ENCODE data around the gene ANKRD52.

ANKRD52 gene

DNA sequence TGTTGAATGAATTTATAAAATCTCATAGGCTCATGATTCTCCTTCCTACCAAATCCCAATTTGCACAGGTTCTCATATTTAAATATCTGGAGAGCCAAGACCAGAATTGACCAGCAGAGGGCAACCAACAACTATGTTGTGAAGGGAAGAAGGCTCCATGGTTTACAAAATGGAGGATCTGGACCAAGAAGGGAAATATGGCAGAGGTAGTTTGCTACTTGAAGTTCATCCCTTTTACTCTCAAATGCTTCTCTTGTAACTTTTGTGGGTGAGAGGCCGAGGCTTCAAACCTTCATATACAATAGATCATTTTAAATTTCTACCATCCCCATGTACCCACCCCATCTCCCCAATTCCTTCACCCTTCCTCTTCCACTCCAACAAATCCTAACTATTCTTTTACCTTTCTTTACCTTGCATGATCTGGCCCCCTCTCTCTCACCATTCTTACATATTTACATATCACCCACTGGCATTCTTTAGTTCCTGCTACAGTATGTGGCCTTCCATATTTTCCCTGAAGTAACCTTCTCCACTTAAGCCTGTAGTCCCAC lies 65.1 kb downstream of the ANKRD52 start:
- in situ Hi-C loops (cut with MboI; ENCODE audit: low pct_unique_long_range_greater_than_20kb, low sequenced_read_pairs, unreplicated experiment): no loop called here

DNA sequence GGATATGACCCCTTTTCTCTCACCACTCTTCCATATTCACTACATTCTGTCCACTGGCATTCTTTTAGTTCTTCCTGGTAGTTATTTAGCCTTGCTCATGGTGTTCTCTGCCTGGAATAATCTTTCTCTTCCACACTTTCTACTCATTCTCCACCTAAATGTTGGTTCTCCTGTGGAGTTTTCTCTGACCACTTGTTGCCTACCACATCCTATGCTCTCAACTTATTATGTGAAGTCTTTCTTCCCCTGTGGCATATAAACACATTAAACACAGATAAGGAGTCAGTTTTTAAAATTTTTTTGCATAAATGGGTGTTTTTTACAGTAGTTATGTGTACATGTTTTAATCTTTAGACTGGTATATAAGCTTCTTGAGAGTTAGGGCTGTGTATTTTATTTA lies 65.6 kb downstream of the ANKRD52 start:
- TF ChIP-seq, protein P1, sequence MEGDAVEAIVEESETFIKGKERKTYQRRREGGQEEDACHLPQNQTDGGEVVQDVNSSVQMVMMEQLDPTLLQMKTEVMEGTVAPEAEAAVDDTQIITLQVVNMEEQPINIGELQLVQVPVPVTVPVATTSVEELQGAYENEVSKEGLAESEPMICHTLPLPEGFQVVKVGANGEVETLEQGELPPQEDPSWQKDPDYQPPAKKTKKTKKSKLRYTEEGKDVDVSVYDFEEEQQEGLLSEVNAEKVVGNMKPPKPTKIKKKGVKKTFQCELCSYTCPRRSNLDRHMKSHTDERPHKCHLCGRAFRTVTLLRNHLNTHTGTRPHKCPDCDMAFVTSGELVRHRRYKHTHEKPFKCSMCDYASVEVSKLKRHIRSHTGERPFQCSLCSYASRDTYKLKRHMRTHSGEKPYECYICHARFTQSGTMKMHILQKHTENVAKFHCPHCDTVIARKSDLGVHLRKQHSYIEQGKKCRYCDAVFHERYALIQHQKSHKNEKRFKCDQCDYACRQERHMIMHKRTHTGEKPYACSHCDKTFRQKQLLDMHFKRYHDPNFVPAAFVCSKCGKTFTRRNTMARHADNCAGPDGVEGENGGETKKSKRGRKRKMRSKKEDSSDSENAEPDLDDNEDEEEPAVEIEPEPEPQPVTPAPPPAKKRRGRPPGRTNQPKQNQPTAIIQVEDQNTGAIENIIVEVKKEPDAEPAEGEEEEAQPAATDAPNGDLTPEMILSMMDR (IDR thresholded peaks at IDR 0.05; ENCODE audit: extremely low read depth, insufficient read depth, missing control alignments): no peak
- in situ Hi-C loops (cut with MboI; ENCODE audit: low pct_unique_long_range_greater_than_20kb, low sequenced_read_pairs, unreplicated experiment): no loop called here
- no peak for DNase-seq (ENCODE audit: low spot score)

More for the DNA sequence above, 65.1 kb downstream of the ANKRD52 start:
- TF ChIP-seq, protein P1 (IDR thresholded peaks at IDR 0.05; ENCODE audit: extremely low read depth, insufficient read depth, missing control alignments): peak; percentile 80
- DNase-seq (ENCODE audit: low spot score): peak; percentile 82

DNA sequence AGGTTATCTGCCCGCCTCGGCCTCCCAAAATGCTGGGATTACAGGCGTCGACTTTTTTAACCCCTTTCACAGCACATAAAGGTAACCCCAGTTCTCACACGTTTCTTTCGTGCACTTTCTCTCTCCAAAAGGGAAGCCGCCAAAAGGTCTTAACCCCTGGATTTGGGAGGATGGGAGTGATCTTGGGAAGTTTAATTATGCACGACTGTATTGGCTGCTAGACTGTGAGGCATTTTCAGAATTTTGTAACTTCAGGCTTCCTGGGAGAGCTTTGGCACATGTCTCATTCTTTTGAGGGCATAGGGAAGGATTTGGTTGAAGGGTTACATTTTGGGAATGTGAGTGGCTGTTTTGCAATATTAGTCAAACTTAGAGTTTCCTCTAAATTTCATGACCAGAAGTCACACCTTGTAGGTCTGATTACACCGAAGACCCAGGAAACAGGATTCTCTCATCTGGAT lies 67.5 kb downstream of the ANKRD52 start:
- DNase-seq (ENCODE audit: low spot score): no peak

DNA sequence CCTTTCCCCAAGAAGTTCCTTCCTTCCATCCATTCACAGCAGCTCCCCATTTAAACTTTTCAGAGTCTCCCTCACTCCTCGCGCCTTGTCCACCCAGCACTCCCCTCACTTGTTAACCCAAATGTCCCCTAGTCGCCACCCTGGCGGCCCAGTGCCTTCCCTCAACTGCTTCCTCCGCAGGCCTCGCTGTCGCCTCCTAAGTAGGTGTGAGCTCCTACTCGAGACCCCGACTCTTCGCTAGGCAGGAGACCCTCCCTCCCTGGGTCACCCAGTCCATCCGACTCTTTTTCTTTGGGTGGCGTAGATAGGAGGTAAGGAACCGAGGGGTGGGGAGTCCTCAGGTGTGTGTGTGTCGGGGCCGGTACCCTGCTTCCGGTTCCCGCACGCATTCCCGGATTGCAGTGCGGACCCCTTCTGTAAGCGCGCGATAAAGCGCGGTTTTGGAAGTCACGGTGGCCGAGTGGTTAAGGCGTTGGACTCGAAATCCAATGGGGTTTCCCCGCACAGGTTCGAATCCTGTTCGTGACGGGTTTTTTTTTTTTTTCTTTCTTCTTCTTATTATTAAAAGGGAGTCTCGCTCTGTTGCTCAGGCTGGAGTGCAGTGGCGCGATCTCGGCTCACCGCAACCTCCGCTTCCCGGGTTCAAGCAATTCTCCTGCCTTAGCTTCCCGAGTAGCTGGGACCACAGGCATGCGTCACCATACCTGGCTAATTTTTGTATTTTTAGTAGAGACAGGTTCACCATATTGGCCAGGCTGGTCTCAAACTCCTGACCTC lies 68.1 kb downstream of the ANKRD52 start:
- in situ Hi-C loops (cut with MboI; ENCODE audit: low pct_unique_long_range_greater_than_20kb, low sequenced_read_pairs, unreplicated experiment): no loop called here
- peak; percentile 78 for DNase-seq (ENCODE audit: low spot score)
- TF ChIP-seq, protein P1 (IDR thresholded peaks at IDR 0.05; ENCODE audit: extremely low read depth, insufficient read depth, missing control alignments): no peak

More for the DNA sequence above, 67.5 kb downstream of the ANKRD52 start:
- TF ChIP-seq, protein P1 (IDR thresholded peaks at IDR 0.05; ENCODE audit: extremely low read depth, insufficient read depth, missing control alignments): no peak
- in situ Hi-C loops (cut with MboI; ENCODE audit: low pct_unique_long_range_greater_than_20kb, low sequenced_read_pairs, unreplicated experiment): no loop called here

DNA sequence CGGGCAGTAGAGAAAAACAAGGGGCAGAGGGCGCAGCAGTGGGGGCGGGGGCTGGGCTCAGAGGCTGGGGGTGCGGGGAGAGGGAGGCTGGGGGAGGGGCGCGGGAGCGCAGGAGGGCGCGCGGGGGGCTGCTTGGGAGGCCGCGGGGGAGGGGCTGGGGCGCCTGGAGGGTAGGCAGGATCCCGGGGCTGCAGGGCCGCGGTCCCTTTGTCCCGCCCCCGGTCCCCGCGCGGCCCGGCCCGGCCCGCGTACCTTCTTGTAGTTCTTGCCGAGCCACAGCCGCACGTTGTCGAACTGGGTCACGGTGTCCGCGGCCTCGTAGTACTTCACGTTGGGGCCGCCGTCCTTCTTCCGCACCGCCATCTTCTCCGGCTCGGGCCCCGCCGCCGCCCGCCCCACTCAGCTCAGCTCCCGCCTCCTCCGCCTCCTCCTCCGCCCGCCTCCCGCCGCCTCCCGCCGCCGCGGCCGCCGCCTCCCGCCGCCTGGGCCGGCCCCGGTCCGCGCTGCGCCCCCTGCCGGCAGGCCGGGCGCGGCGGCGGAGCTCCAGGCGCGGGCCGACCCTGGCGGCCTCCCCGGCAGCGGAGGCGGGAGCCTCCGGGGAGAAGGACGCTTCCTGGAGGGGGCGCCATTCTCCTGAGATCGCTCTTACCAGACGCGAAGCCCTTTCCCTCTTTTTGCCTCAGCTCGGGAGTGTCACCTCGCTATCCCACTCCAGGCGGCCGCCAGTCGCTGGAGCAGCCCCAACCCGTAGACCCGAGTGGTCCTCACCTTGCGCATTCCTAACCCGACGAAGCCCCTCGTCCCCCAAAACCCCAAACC lies 68.9 kb downstream of the ANKRD52 start, which contains the start of gene SMARCC2:
SMARCC2 (minus strand) TSS at position 385 of the 819 bp plus-strand sequence; CDS start at position 363, 22 bp downstream.
- in situ Hi-C loops (cut with MboI; ENCODE audit: low pct_unique_long_range_greater_than_20kb, low sequenced_read_pairs, unreplicated experiment): no loop called here
- TF ChIP-seq, protein P1 (IDR thresholded peaks at IDR 0.05; ENCODE audit: extremely low read depth, insufficient read depth, missing control alignments): peak; percentile 95
- DNase-seq (ENCODE audit: low spot score): peak; percentile 94

DNA sequence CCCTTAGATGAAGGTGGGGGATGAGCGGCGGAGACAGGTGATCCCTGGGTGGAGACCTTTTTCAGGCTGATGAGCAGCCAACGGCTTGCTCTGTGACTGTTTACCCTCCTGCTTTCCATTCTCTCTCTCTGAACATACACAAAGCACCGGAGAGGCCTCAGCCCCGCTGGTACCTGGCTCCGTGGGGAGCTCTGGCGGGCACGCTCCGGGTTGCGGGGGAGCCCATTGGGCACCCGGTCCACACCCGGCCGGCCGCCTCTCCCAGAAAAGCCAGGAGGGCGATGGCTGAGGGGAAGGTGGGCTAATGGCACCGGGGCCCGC lies 69.4 kb downstream of the ANKRD52 start:
- TF ChIP-seq, protein P1 (IDR thresholded peaks at IDR 0.05; ENCODE audit: extremely low read depth, insufficient read depth, missing control alignments): no peak
- in situ Hi-C loops (cut with MboI; ENCODE audit: low pct_unique_long_range_greater_than_20kb, low sequenced_read_pairs, unreplicated experiment): no loop called here
- peak; percentile 36 for DNase-seq (ENCODE audit: low spot score)
